Brain microvascular endothelial cell (primary cell): Measurements from ENCODE around the gene IGIP.

Experiments used
- DNase-seq: peaks from one replicate; pipeline ENCODE4 v3.0.0-alpha.2; 2020
- H3K27ac ChIP-seq: fragments of 250-450 bp; sonication (Bioruptor Pico); 2 replicates; pipeline ENCODE4 v1.5.1; 2020; ENCODE audit warnings: mild to moderate bottlenecking, moderate library complexity
- H3K27me3 ChIP-seq: fragments of 250-450 bp; sonication (Bioruptor Pico); replicated peaks from 2 replicates; pipeline ENCODE4 v1.5.1; 2020; ENCODE audit warnings: mild to moderate bottlenecking
- H3K36me3 ChIP-seq: fragments of 250-450 bp; sonication (Bioruptor Pico); replicated peaks from 2 replicates; pipeline ENCODE4 v1.5.1; 2020; ENCODE audit warnings: mild to moderate bottlenecking
- H3K4me3 ChIP-seq: 2 replicates; pipeline ENCODE4 v1.5.1; 2011; ENCODE audit warnings: low read depth, mild to moderate bottlenecking, control low read depth, low read length, moderate library complexity
- in situ Hi-C: cut with HindIII; loops from 2 replicates; pipeline ENCODE4 v1.10.0; 2017; ENCODE audit warnings: low sequenced_read_pairs, low pct_ligation_motif_present
- TF ChIP-seq, protein P1 (sequence below): IDR thresholded peaks from 2 replicates; pipeline ENCODE4 v1.5.1; 2011; ENCODE audit warnings: low read depth, mild to moderate bottlenecking, moderate library complexity, low read length, control low read depth, inconsistent platforms; ENCODE audit errors: missing control alignments

Gene IGIP

DNA sequence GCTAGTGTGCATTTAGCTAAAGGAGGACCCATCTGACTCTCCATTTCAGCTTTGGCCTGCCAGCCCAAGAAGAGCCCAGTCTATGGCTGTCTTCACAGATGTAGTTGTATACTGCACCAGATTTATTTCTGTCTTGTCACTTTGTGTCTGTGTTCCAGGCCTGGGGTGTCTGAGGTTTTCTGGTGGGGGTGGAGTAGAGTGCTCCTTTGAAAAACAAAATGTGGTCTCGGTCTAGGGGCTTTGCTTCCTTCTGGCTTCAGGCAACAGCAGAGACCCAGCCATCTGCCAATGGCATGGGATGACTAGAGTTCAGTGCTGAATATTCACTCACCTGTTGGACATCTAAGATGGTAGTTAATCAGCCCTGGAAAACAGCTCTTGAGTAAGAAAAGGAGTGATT is 10.9 kb downstream of the IGIP start:
- H3K4me3 ChIP-seq, result no peak overlapping the region
- H3K36me3 ChIP-seq, result no peaks in the 10 kb centered on the region
- H3K27ac ChIP-seq, result no peak overlapping the region
- no peaks in the 10 kb centered on the region for H3K27me3 ChIP-seq
- TF ChIP-seq, protein P1, sequence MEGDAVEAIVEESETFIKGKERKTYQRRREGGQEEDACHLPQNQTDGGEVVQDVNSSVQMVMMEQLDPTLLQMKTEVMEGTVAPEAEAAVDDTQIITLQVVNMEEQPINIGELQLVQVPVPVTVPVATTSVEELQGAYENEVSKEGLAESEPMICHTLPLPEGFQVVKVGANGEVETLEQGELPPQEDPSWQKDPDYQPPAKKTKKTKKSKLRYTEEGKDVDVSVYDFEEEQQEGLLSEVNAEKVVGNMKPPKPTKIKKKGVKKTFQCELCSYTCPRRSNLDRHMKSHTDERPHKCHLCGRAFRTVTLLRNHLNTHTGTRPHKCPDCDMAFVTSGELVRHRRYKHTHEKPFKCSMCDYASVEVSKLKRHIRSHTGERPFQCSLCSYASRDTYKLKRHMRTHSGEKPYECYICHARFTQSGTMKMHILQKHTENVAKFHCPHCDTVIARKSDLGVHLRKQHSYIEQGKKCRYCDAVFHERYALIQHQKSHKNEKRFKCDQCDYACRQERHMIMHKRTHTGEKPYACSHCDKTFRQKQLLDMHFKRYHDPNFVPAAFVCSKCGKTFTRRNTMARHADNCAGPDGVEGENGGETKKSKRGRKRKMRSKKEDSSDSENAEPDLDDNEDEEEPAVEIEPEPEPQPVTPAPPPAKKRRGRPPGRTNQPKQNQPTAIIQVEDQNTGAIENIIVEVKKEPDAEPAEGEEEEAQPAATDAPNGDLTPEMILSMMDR, result no peak
- DNase-seq, result no peak
- in situ Hi-C loops, result no loop called here

DNA sequence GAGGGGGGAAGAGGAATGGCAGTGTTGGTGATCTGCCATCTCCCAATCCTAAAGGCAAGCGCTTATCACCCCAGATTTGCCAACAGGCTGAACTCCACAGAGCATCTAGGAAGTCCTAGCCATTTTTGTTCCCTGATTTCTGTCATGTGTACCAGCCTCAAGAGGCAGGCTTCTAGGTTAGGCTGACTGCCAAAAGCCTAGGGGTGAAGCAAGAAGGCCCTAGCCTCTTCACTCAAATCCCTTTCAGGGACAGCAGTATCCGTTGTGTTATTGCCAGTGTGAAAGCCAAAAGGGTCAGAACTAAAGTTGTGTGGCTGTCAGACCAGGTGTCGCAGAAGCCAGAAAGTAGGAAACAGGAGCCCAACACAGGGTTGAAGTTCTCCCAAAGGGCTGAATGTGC is 14.7 kb downstream of the IGIP start:
- Histone ChIP-seq H3K4me3 (no peak overlapping the region), H3K27me3 (no peaks in the 10 kb centered on the region), H3K36me3 (no peaks in the 10 kb centered on the region), H3K27ac (no peak overlapping the region)
- TF ChIP-seq, protein P1, result no peak
- in situ Hi-C loops, result no loop called here
- DNase-seq, result no peak

DNA sequence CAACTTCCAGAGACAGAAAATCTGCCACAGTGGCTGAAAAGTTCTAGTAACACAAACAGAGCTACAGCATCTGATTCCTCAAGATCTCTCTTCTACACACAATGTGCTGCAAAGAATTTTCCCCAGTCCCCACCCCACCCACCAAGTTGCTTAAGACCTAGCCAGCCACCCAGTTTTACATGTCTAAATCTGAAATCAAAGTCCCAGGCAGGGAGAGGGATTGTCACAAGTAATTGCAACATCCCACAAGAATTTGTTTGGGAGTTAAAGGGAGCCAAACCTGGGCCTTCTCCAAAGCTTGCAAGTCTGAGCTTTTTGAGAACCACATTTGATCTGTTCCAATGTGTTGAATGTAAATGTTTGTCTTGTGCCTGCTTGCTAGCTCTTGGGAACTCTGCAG is 15.5 kb downstream of the IGIP start:
- Histone ChIP-seq H3K27ac (no peak overlapping the region), H3K27me3 (no peaks in the 10 kb centered on the region), H3K4me3 (no peak overlapping the region), H3K36me3 (no peaks in the 10 kb centered on the region)
- DNase-seq, result no peak
- in situ Hi-C loops, result no loop called here
- TF ChIP-seq, protein P1, result no peak

DNA sequence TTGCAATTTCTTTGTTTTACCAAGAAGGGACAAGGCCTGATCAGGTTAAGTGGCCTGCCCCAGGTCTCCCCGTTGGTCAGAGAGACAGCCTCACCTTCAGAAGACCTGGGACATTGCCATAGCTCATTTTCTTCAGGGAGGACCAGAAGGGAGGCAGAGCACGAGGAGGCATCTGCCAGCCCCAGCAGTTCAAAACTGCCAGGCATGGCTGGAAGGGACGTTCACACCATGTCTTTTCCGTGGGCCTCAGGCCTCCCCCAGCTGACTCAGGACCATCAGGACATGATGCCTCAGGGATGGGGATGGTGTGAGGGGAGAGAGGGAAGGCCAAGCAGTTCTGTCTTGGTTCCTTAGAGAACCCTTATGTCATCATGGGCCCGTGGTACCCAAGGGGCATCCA is 16.5 kb downstream of the IGIP start:
- no peaks in the 10 kb centered on the region for H3K36me3 ChIP-seq
- no peaks in the 10 kb centered on the region for H3K27me3 ChIP-seq
- DNase-seq, result no peak
- no peak overlapping the region for H3K4me3 ChIP-seq
- H3K27ac ChIP-seq, result no peak overlapping the region
- in situ Hi-C loops, result no loop called here
- TF ChIP-seq, protein P1, result no peak

DNA sequence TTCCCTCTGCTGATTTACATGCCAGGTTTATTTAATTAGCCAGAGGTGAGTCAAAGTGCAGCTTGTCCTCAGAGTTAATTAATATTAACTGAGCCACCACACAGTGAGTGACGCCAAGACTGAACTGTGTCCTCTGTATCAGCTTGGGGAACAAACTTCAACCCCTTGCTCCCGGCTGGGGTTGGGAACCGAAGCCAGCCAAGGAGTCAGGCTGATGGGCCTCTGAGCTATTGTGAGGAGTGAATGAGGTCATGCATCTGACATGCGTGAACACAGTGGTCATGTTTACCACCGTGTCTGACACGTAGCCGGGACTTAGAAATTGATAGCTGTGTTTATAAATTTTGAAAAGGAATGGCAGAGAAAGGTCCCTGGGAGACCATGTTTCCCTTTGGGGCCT is 17.1 kb downstream of the IGIP start:
- in situ Hi-C loops, result no loop called here
- no peak for DNase-seq
- TF ChIP-seq, protein P1, result no peak

DNA sequence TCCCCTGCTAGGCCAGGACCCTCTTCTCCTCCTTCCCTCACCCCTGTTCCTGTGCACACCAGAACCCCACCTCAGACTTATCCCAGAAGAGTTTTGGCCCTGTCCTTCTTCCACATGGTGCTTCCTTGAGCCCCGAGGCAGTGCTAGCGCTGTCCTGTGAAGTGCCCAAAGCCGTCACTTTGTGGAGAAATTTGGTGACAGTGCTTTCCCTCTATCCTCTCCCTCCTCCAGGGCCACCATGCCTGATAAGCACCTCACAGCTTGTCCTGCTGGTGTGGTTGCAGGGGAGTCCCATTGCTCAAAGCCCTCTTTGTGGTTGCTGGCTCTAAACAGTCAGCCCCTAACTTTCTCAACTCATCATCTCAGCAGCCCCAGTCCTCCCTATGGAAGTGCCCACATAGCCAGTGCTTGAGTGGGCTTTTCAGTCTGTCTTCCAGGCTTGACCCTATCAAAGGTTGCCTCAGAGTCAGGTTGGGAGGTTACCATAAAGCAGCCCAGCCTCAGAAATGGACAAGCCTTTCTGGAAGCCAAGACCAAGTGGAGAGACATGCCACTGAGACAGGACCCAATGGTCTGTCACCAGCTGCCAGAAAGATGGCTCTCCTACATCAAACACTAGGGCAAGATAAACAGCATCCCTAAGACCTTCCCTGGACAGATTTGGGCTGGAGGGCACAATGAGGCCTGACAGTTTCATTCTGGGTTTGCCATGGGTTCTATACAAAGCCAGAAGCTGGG is 18.0 kb downstream of the IGIP start:
- TF ChIP-seq, protein P1, result no peak
- Histone ChIP-seq H3K4me3 (no peak overlapping the region), H3K27ac (no peak overlapping the region), H3K36me3 (no peaks in the 10 kb centered on the region), H3K27me3 (no peaks in the 10 kb centered on the region)
- DNase-seq, result no peak
- in situ Hi-C loops, result no loop called here

More for the DNA sequence above, 17.1 kb downstream of the IGIP start:
- Histone ChIP-seq H3K4me3 (no peak overlapping the region), H3K36me3 (no peaks in the 10 kb centered on the region), H3K27ac (no peak overlapping the region), H3K27me3 (no peaks in the 10 kb centered on the region)
